Stimulated activated CD8-positive, alpha-beta memory T cell treated with anti-CD3 and anti-CD28 coated beads, Interleukin-12 subunit alpha, Interleukin-12 subunit beta, amount 100 ng/mL, for 24 hours (primary cell): ENCODE data around the gene SPP1.
"Not testable (repeated sequence)": the region's sequence is repeated elsewhere in the genome, so short reads cannot be mapped to it uniquely, and the experiment has no call there.

Experiments
- DNase-seq: peaks from one replicate; pipeline ENCODE4 v3.0.0-alpha.2; 2020; ENCODE audit errors: extremely low read depth

Gene SPP1

GRCh38 chr4:88025868-88026661, 50.6 kb downstream of the SPP1 start:
- not testable (repeated sequence) for DNase-seq

- no peak for DNase-seq
These were observed 52.4 kb downstream of the SPP1 start for GRCh38 chr4:88027611-88028608.

- DNase-seq = no peak
These were observed 53.4 kb downstream of the SPP1 start for GRCh38 chr4:88028946-88029345.

- no peak for DNase-seq
These were observed 54.0 kb downstream of the SPP1 start for GRCh38 chr4:88029556-88029955.

- no peak for DNase-seq
These were observed 55.2 kb downstream of the SPP1 start for GRCh38 chr4:88030565-88031310.
